Forelimb muscle (tissue), 1 donor: Measurements from ENCODE around the gene ZNF555. TPM values are rescaled to one million over a fixed set of nuclear protein-coding genes. Genes with fewer than 3 reads are reported as not detected.

Source experiments
- polyA plus RNA-seq: library from polyadenylated mRNA; unstranded; fragments of 120-200 nt; gene quantifications from one replicate; pipeline ENCODE4 v1.2.1, GENCODE V29; 2013; ENCODE audit not compliant: insufficient read length

Gene ZNF555
- polyA plus RNA-seq, 1 donor = 12.6 TPM

Other genes starting within 250 kb of the ZNF555 start
- gene GNG7, start 138.8 kb upstream of the ZNF555 start, polyA plus RNA-seq = 2.4 TPM
- 1.4 TPM for gene DIRAS1, start 120.1 kb upstream of the ZNF555 start, polyA plus RNA-seq
- 13.4 TPM for gene SLC39A3, start 101.5 kb upstream of the ZNF555 start, polyA plus RNA-seq
- 91.3 TPM for gene SGTA, start 58.2 kb upstream of the ZNF555 start, polyA plus RNA-seq
- gene THOP1, start 56.0 kb upstream of the ZNF555 start, polyA plus RNA-seq = 44.7 TPM
- 5.3 TPM for gene ZNF554, start 21.6 kb upstream of the ZNF555 start, polyA plus RNA-seq
- gene ZNF556, start 25.9 kb downstream of the ZNF555 start, polyA plus RNA-seq = 50.9 TPM
- gene ZNF57, start 59.5 kb downstream of the ZNF555 start, polyA plus RNA-seq = 2.5 TPM
- 4.5 TPM for gene ZNF77, start 103.5 kb downstream of the ZNF555 start, polyA plus RNA-seq
- 0.70 TPM for gene TLE6, start 136.1 kb downstream of the ZNF555 start, polyA plus RNA-seq
- 29.3 TPM for gene TLE2, start 187.8 kb downstream of the ZNF555 start, polyA plus RNA-seq
- 800 TPM for gene TLE5, start 221.0 kb downstream of the ZNF555 start, polyA plus RNA-seq